RWPE2 (cell line): Measurements from ENCODE around the gene RSPH1.

Source experiments
- ATAC-seq: fragments of 200-7000 bp; cut with Tn5 transposase; 3 replicates; pipeline ENCODE4 v1.9.1; 2021; ENCODE audit warnings: low read depth
- DNase-seq: peaks from one replicate; pipeline ENCODE4 v3.0.0-alpha.2; 2020; ENCODE audit warnings: low spot score
- H3K27ac ChIP-seq: fragments of 450-650 bp; 2 replicates; pipeline ENCODE4 v1.5.1; 2017; ENCODE audit warnings: mild to moderate bottlenecking; ENCODE audit not compliant: poor library complexity, severe bottlenecking
- H3K27me3 ChIP-seq: fragments of 250-450 bp; sonication (Bioruptor Pico); 2 replicates; pipeline ENCODE4 v1.5.1; 2021; ENCODE audit warnings: mild to moderate bottlenecking, moderate library complexity; ENCODE audit not compliant: insufficient read depth, poor library complexity, severe bottlenecking
- H3K36me3 ChIP-seq: fragments of 250-450 bp; sonication (Bioruptor Pico); 2 replicates; pipeline ENCODE4 v1.5.1; 2020; ENCODE audit warnings: low read depth, mild to moderate bottlenecking, moderate library complexity
- H3K4me1 ChIP-seq: fragments of 250-450 bp; sonication (Bioruptor Pico); 2 replicates; pipeline ENCODE4 v1.5.1; 2021; ENCODE audit warnings: mild to moderate bottlenecking, moderate library complexity; ENCODE audit not compliant: insufficient read depth, poor library complexity, severe bottlenecking
- H3K4me3 ChIP-seq: fragments of 250-450 bp; sonication (Bioruptor Pico); 2 replicates; pipeline ENCODE4 v1.5.1; 2021; ENCODE audit warnings: mild to moderate bottlenecking, moderate library complexity; ENCODE audit not compliant: severe bottlenecking
- H3K9me3 ChIP-seq: fragments of 250-450 bp; sonication (Bioruptor Pico); 2 replicates; pipeline ENCODE4 v1.5.1; 2021; ENCODE audit warnings: mild to moderate bottlenecking, moderate library complexity; ENCODE audit not compliant: severe bottlenecking
- CTCF ChIP-seq: fragments of 450-650 bp; IDR thresholded peaks from one replicate; pipeline ENCODE4 v1.5.1; 2017; ENCODE audit warnings: mild to moderate bottlenecking, moderate library complexity; ENCODE audit not compliant: poor library complexity, severe bottlenecking

RSPH1 gene

DNA sequence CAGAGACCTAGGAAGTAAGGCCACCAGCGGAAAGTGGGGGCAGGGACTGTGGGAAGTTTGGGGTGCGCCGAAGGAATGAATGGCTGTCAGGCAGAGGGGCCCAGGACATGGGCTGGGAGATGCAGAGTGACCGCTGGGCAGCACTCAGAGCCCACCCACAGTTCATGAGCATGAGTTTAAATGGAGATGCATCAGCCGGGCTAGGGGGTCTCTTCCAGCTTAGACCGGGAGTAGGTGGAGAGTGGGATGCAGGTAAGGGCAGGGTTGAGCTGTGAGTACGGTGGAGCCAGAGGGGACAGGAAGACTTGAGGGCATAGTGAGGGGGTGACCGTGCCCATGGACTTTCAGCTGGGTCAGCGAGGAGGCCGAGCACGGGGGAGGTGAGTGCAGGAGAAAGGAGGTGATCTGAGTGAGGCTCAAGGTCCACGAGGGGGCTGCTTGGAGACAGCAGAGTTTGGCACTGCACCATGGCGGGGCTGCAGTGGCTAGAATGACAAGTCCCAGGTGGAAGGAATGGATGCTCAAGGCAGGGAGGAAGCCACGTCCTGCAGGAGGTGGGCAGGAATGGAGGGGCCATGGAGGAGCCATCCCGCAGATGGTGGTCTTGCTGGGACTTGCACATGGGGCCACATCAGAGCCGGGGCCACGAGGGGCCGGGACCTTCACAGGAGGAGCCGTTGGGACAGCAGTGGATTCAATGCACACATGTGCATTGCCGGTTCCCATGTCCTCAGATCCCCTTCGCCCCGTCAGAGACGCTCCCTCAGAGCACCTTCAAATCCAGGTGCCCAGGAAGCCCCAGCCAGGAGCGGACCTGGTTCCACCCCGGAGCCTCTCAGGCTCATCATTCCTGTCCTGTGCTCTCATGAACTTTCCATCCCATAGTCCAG is 57.5 kb downstream of the RSPH1 start:
- TF ChIP-seq CTCF, result no peak
- no peaks in the 10 kb centered on the region for H3K4me1 ChIP-seq
- no peak overlapping the region for H3K4me3 ChIP-seq
- H3K27me3 ChIP-seq, result no peaks in the 10 kb centered on the region
- no peak for DNase-seq
- no peaks in the 10 kb centered on the region for H3K9me3 ChIP-seq
- no peak overlapping the region for H3K27ac ChIP-seq
- no peaks in the 10 kb centered on the region for H3K36me3 ChIP-seq
- no peak for ATAC-seq

DNA sequence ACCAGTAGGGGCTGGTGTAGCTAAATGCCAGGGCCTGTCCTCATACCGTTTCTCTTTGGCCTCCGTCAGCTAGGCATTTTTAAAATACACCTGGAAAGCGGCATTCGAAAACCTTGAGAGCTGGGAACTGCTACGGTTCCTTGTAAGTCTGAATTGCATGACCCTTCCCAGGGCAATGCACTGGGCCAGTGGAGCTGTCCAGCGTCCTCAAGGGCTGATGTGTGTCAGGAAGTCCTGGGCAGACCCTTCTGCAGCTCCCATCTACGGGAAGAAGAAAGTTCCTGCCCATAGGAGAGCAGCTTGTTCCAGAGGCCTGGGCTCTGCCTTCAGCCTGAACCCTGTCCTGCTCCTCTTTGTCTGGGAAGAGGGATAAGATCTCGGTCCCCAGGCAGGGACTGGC is 58.2 kb downstream of the RSPH1 start:
- TF ChIP-seq CTCF, result no peak
- Histone ChIP-seq H3K27ac (no peak overlapping the region), H3K4me1 (no peaks in the 10 kb centered on the region), H3K4me3 (no peak overlapping the region), H3K9me3 (peaks cover 2% of the 10 kb centered on the region), H3K27me3 (no peaks in the 10 kb centered on the region), H3K36me3 (no peaks in the 10 kb centered on the region)
- DNase-seq, result no peak
- ATAC-seq, result no peak; the same call in 2 of the 3 replicates

DNA sequence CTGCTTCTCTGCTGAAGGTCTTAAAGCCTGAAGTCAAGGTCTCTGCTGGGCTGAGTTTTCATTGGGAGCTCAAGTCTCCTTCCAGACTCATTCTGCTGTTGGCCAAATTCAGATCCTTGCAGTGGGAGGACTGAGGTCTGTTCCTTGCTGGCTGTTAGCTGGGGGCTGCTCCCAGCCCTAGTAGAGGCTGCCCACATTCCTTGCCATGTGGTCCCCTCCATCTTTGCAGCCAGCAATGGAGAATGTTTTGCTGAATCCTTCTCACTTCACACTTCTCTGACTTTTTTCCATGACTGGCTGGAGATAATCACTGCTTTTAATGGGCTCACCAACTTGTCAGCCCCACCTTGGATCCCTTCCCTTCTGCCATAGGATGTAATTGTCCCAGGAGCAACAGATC is 59.1 kb downstream of the RSPH1 start:
- peaks cover 3% of the 10 kb centered on the region for H3K9me3 ChIP-seq
- H3K36me3 ChIP-seq, result no peaks in the 10 kb centered on the region
- TF ChIP-seq CTCF, result no peak
- H3K4me3 ChIP-seq, result no peak overlapping the region
- ATAC-seq (no peak), DNase-seq (no peak)
- H3K27me3 ChIP-seq, result no peaks in the 10 kb centered on the region
- no peak overlapping the region for H3K27ac ChIP-seq
- no peaks in the 10 kb centered on the region for H3K4me1 ChIP-seq

DNA sequence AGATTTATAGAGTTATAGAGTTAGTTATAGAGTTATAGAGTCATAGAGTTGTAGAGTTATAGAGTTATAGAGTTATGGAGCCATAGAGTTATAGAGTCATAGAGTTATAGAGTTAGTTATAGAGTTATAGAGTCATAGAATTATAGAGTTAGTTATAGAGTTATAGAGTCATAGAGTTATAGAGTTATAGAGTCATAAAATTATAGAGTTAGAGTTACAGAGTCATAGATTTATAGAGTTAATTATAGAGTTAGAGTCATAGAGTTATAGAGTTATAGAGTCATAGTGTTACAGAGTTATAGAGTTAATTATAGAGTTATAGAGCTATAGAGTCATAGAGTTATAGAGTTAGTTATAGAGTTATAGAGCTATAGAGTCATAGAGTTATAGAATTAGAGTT is 60.2 kb downstream of the RSPH1 start:
- no peak for DNase-seq
- TF ChIP-seq CTCF, result no peak
- Histone ChIP-seq H3K9me3 (peaks cover 3% of the 10 kb centered on the region), H3K4me1 (no peaks in the 10 kb centered on the region), H3K27me3 (no peaks in the 10 kb centered on the region), H3K27ac (no peak overlapping the region), H3K4me3 (no peak overlapping the region), H3K36me3 (no peaks in the 10 kb centered on the region)
- ATAC-seq, result no peak

DNA sequence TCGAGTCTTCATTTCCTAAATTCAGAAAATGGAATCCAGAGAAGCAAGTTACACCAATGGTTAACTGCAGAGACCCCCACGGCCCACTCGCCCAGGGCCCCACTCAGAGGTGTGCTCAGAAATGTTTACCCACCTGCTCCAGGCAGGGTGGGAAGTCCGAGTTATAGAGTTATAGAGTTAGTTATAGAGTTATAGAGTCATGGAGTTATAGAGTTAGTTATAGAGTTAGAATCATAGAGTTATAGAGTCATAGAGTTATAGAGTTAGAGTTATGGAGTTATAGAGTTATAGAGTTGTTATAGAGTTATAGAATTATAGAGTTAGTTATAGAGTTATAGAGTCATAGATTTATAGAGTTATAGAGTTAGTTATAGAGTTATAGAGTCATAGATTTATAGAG is 60.6 kb downstream of the RSPH1 start:
- Histone ChIP-seq H3K4me3 (no peak overlapping the region), H3K27me3 (no peaks in the 10 kb centered on the region), H3K27ac (no peak overlapping the region), H3K36me3 (no peaks in the 10 kb centered on the region), H3K4me1 (no peaks in the 10 kb centered on the region), H3K9me3 (peaks cover 3% of the 10 kb centered on the region)
- DNase-seq (no peak), ATAC-seq (no peak)
- no peak for TF ChIP-seq CTCF
